WI38 (cell line): Measurements from ENCODE around the gene PINK1.

Source experiments
- H3K4me3 ChIP-seq: 2 replicates; pipeline ENCODE4 v1.5.1; 2011; ENCODE audit warnings: low read depth, mild to moderate bottlenecking, control low read depth, low read length
- TF ChIP-seq, protein P1 (sequence below): IDR thresholded peaks from 2 replicates; pipeline ENCODE4 v1.5.1; 2012; ENCODE audit warnings: low read depth, mild to moderate bottlenecking, control low read depth, low read length

Gene PINK1

GRCh38 chr1:20634594-20635084 lies 1.4 kb downstream of the PINK1 start:
- TF ChIP-seq, protein P1, sequence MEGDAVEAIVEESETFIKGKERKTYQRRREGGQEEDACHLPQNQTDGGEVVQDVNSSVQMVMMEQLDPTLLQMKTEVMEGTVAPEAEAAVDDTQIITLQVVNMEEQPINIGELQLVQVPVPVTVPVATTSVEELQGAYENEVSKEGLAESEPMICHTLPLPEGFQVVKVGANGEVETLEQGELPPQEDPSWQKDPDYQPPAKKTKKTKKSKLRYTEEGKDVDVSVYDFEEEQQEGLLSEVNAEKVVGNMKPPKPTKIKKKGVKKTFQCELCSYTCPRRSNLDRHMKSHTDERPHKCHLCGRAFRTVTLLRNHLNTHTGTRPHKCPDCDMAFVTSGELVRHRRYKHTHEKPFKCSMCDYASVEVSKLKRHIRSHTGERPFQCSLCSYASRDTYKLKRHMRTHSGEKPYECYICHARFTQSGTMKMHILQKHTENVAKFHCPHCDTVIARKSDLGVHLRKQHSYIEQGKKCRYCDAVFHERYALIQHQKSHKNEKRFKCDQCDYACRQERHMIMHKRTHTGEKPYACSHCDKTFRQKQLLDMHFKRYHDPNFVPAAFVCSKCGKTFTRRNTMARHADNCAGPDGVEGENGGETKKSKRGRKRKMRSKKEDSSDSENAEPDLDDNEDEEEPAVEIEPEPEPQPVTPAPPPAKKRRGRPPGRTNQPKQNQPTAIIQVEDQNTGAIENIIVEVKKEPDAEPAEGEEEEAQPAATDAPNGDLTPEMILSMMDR: no peak

DNA sequence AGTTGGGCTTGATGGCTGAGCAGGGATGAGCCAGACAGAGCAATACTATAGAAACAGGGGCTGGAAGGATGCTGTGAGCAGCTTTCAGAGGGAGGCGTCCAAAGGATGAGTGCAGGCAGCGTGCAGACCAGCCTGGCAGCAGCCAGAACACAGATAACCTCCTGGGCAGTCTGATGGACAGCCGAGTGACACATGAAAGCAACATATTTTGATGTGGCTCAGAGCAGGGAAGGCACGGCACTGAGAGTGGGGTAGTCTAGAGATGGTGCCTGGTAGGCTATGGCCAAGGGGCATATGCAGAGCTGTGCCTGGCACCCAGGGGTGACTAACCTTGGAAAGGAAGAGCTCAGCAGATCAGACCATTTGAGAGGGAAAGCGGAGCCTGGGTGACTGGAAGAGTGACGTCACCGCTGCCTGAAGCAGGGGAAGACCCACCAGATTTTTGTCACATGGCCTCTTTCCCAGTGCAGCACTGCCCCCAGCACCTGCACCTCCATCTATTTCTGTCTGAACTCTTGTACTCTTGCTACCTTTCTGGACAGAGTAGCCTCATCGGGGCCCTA lies 3.6 kb downstream of the PINK1 start:
- no peak overlapping the region for H3K4me3 ChIP-seq
- TF ChIP-seq, protein P1: no peak

More at GRCh38 chr1:20634594-20635084, 1.4 kb downstream of the PINK1 start:
- H3K4me3 ChIP-seq: peak overlapping the region; percentile 84

DNA sequence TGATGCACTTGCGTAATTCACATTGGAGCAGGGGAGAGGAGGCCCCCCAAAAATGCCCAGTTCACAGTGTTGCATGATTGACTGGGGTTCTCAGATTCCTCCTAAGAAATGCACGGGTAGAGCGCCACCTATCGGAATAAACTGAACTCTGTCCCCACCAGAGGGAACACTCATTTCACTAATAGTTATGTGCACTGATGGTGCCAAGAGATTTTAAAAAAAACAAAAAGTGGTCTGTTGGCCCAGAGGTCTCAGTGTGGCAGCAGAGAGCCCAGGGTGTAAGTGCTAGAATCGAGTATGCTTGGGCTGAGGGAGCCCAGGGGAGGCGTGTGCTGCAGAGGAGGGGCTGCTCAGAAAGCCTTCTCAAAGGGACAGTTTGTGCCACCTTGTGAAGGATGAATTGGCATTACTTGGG lies 6.9 kb downstream of the PINK1 start:
- TF ChIP-seq, protein P1: peak; percentile 68
- H3K4me3 ChIP-seq: no peak overlapping the region

GRCh38 chr1:20641975-20642374 lies 8.7 kb downstream of the PINK1 start:
- H3K4me3 ChIP-seq: no peak overlapping the region
- TF ChIP-seq, protein P1: no peak

- TF ChIP-seq, protein P1: no peak
These were observed 9.8 kb downstream of the PINK1 start for GRCh38 chr1:20643080-20643479.

GRCh38 chr1:20644416-20644815 lies 11.2 kb downstream of the PINK1 start:
- H3K4me3 ChIP-seq: no peak overlapping the region
- TF ChIP-seq, protein P1: no peak

More at GRCh38 chr1:20643080-20643479, 9.8 kb downstream of the PINK1 start:
- no peak overlapping the region for H3K4me3 ChIP-seq

GRCh38 chr1:20645414-20645813 lies 12.2 kb downstream of the PINK1 start:
- no peak overlapping the region for H3K4me3 ChIP-seq
- TF ChIP-seq, protein P1: no peak
